K562 treated with DMSO at 1 percent for 12 hours (cell line): ENCODE measurements around the gene ATG9A. TPM values are rescaled to one million over a fixed set of nuclear protein-coding genes. Genes with fewer than 3 reads are reported as not detected.

Experiments
- total RNA-seq: library from RNA; unstranded; fragments of 300-600 nt; gene quantifications from 2 replicates; pipeline ENCODE4 v1.2.3, GENCODE V29; 2022; ENCODE audit not compliant: insufficient read depth

The ATG9A gene, protein sequence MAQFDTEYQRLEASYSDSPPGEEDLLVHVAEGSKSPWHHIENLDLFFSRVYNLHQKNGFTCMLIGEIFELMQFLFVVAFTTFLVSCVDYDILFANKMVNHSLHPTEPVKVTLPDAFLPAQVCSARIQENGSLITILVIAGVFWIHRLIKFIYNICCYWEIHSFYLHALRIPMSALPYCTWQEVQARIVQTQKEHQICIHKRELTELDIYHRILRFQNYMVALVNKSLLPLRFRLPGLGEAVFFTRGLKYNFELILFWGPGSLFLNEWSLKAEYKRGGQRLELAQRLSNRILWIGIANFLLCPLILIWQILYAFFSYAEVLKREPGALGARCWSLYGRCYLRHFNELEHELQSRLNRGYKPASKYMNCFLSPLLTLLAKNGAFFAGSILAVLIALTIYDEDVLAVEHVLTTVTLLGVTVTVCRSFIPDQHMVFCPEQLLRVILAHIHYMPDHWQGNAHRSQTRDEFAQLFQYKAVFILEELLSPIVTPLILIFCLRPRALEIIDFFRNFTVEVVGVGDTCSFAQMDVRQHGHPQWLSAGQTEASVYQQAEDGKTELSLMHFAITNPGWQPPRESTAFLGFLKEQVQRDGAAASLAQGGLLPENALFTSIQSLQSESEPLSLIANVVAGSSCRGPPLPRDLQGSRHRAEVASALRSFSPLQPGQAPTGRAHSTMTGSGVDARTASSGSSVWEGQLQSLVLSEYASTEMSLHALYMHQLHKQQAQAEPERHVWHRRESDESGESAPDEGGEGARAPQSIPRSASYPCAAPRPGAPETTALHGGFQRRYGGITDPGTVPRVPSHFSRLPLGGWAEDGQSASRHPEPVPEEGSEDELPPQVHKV
- 17.1 and 36.5 TPM in 2 replicates for total RNA-seq

DNA sequence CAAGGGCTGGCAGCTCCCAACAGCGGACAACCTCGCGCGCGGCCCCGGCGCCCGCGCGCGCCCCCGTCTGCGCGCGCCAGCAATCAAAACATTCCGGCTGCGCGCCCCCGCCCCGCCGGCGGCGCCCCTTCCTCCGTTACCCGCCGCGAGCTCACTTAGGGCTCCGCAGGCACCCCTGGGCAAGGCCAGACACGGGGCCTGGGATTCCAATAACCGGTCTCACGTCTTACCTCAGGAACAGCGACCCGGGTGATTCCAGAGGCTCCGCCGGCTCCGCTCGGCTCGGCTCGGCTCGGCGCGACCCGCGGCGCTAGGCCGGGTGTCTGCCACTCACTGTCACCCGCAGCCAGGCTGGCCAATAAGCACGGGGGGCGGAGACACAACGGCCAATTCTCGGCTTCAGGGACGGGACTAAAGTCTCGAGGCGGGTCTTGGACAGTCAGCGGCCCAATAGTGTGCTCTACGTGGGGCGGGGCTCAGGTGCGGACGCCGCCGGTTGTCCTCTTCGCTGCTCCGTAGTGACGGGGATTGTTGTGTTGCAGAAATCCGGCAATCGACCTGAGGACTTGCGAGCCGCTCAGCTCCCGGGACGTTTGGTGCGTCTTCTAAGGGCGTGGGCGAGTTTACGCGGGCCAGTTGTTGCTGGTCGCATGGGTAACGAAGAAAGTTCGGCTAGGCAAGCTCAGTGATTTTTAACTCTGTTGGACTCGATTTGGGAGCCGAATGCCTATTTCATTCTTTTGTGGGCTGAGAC, at the start of gene ATG9A, which contains the start of gene ANKZF1:
Gene ATG9A, minus strand, starts transcription at position 332 of the 754 bp plus-strand sequence. CDS start 1,612 bp downstream, outside the sequence.
Gene ANKZF1, plus strand, starts transcription at position 502 of the 754 bp plus-strand sequence. CDS start 452 bp downstream, outside the sequence.

DNA sequence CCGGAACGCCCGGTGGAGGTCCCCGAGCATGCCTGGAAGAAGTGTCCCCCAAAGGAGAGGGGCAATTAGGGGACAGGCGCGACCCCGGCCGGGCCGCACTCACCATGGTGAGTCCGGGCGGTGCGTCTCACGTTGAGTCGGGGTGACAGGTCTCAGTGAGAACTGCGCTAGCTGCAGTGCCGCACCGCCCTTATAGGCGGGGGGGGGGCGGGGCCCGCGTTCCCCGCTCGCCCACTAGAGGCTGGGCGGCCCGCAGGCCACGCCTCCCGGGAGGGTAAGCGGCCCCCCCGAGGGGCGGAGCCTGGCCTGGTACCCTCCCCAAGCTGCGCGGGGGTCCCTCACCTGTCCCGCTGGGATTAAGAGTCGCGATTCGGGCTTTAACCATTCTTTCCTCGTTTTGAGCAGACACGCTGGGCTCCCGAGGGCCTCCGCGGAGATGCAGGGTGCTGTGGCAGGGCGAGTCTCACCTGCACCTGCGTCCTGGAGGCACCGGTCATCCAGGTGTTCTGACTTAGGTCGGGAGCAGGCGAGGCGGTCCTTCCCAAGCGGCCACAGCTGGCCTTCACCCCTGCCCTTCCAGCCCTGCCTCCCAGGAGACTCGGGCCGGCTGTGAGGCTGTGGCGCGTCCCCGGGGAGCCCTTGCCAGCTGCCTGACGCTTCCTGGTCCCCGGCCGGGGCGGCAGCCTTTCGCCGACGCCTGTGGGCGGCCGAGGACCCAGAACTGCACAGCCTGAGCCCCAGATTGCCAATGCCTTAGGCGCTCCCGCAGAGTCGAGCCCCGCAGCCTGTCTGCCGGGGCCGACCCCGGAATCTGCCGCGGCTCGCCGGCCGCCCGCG, 24.5 kb upstream of the ATG9A start, which contains the start of gene TUBA4A:
Gene TUBA4A, minus strand, starts transcription at position 166 of the 837 bp plus-strand sequence. Its CDS starts 60 bp downstream, at position 106.

DNA sequence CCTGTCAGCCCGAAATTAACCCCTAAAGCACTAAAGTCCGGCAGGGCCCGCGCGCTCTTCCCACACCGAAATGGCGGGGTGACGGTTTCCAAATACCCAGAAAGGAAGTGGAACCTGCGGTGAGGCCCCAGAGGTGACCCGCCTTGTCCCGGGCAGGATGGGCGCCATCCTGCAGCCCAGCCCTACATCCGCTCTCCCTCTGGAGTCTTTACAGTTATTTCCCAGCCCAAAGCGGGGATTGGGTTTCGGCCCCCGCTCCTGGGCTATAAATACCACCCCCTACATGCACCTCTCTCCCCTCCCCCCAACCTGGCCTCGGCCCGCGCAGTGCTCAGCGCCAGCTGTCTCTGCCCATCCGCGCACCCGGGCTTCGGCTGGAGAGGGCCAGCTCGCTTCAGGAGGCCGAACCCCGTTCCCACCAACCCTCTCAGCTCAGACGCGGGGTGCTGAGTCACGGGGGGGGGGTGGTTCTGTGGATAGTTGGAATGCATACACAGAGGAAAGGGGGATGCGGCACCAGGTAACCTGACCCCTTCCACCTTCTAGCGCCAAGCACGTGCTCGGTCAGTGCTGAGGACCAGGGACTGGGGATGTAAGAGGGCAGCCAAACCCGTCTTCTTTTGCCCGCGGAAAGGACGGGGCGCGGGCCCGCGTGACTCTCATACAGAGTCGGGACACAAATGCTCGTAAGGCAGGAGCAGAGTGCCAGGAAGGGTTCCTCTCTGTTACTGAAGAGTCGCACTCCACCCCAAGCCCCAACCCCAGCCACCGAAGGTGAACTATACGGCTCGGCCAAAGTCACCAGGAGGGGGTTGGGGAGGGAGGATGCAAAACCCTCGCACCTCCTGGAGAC, 23.7 kb upstream of the ATG9A start, which contains the start of gene TUBA4B:
Gene TUBA4B, plus strand, starts transcription at position 344 of the 853 bp plus-strand sequence. Its CDS starts 165 bp downstream, at position 509.

DNA sequence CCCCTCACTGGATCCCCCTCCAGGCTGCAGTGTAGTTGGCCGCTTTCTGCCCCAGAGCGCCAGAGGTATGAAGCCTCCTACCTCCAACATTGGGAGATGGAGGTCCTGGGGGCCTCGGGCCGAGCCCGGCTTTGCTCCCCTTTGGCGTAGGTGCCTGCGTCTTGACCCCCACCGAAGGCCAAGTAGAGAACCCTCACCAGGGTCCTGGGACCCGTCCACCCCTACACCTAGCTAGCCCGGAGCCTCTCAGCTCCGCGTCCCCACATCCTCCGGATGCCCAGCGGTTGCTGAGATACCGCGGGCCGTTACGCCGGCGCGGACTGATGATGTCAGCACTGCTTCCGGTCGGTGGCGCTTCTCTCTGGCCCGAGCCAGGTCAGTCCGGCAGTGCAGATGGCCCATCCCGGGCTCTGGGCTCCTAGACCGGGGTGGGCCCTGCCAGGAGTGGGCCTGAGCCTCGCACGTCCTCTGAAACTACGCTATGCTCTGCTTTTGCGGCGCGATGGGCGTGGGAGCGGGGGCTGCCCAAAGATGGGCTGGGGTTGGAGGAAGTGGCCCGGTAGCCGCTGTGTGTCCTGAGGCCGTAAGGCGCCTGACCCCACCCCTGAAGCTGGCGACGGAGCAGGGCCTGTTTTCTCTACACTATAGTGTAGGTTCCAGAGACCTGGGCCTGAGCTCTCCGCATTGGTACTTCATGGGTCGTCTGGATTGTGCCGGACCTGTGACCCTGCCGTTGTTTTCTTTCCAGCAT, 15.9 kb upstream of the ATG9A start, which contains the start of the genes GLB1L and STK16:
Gene GLB1L, minus strand, starts transcription at position 297 of the 751 bp plus-strand sequence. CDS start 1,871 bp downstream, outside the sequence.
Gene STK16, plus strand, starts transcription at position 332 of the 751 bp plus-strand sequence. CDS start 521 bp downstream, outside the sequence.

DNA sequence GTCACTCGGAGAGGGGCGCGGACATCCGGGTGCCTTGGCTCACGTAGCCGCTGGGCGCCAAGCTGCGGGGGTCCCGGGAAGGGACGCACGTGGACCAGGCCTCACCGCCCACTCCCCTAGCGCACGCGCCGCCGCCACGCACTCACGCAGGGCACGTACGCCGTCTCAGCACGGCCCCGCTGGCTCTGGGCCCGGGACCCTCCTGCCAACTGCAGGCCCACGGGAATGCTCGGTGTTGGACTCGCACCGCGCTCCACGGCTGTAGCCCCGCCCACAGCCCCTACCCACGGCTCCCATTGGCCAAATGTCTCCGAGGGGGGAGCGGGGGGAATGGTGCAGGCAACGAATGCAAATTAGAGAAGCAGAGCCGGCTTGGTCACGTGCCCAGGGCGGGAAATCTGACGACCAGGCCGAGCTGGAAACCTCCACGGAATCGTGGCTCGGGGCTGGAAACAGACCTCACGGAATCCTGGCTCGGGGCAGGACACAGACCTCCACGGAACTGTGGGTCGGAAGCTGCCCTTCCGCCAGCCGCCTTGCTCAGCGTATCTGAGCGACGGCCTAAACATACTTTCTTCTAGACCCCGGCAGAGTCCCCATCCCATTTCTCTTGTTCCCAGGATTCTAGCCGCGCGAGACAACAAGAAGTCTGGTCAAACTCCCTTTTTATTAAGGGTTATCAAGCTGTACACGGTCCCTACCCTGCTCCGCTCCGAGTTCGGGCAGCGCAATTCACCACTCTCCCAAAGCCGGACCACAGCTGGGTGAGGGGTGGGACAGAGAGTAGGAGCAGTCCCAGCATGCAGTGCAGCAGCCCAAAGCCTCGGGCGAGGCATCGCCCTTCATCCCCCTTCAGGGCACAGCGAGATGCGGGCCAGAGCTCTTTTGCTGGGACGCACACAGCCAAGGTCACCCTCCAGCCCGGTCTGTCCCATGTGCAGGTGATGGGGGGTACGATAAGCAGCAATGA, 10.4 kb downstream of the ATG9A start, which contains the start of gene ABCB6:
Gene ABCB6, minus strand, starts transcription at position 227 of the 970 bp plus-strand sequence. CDS start 285 bp downstream, outside the sequence.

DNA sequence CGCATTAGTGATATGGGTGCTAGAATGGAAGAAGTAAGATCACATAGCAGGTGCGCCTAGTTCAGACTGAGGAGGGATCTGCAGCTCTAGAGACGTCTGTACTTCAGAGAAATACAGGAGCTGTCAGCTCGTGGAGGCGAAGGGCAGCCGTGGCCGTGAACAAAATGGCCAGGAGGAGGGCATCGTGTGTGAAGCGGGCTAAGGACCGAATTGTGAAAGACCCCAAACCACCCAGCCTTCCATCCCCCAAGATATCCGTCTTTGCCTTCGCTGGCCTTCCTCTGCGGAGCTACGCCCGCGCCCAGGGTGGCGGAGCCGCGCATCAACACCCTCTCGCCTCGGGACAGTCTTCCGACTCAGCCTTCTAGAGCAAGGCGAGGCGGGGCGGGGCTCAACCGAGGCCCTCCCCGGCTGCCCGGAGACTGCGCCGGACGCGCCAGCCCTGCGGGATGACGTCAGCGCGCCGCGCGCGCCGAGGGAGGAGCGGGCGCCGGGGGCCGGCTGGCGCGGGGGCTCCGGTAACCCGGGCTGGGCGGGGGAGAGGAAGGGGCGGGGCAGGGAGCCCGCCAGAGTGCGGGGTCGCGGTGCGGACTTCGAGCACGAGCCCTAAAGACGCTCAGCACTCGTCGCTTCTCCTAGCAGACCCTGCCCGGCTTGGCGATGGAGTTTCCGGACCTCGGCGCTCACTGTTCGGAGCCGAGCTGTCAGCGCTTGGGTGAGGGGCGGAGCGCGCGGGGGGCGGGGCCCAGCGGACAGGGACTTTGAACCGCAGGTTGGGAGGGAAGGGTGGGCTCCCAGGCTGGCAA, 22.9 kb downstream of the ATG9A start, which contains the start of gene ZFAND2B:
Gene ZFAND2B, plus strand, starts transcription at position 455 of the 806 bp plus-strand sequence. Its CDS starts 206 bp downstream, at position 661.

DNA sequence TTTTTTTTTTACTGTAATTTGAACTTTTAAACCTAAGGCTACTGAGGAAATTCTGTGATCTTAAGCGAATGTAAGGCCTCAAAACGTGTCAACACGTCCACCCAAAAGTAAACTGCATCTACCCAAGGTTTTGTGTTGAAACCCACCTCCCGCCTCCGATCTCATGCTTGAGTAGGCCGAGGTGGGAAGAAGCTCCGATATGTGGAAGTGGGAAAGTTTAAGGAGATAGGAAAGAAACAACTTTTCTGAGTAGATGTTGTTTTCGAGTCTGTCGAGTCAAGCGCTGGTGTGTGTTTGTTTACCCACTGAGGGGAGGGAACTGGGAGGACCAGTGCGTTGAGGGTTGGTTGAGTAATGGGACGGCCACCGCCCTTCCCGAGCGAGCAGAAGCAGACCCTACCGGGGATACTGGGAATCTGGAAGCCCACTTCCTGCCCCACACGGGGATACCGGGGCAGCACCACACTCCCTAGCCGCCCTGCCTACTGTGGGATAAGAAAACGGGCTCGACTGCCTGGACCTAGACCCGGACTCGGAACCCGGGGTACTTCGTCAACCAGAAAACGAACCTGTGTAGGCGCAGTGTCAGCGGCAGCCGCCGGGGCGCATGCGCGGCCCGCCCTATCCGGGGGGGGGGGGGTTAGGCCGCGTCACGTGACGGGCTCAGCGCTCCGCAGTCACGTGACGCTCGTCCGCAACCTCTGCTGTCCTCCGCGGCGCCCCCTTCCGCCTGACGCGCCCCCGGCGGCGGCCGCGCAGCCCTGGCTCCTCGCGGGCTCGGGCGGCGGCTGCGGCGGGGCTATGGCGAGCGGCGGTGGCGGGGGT, 51.7 kb downstream of the ATG9A start, which contains the start of gene RETREG2:
Gene RETREG2, plus strand, starts transcription at position 724 of the 825 bp plus-strand sequence. Its CDS starts 78 bp downstream, at position 802.

DNA sequence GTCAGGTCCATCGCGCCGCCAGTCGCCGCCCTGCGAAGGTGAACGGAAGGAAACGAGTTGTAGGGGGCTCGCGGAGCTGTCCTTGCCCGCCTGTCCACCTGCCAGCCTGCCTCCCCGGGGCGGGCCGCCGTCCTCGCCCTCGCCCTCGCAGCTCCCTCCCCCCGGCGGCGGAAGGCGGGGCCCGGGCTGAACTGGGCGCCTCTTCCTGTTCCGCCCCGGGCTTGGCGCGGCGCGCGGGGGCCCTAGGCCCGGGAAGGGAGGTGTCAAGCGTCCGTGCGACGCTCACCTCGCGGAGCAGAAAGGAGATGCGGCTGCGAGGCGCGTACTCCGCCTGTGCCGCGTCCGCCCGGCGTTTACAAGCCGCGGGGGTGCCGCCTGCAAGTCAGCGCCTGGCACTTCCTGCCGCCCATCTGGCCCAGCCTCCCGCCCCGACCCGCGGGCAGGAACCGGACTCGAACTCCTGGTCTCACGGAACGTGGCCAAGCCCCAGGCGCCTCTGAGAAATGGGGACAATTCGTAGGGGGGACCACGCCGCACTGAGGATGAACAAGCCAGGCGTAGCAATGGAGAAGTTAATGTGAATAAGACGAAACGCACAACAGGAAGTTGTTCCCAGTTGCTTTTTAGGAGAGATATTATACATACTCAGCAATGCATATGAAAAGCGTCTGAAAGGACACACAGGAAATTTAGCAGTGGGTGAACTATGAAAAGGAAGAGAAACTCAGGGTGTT, 52.5 kb downstream of the ATG9A start, which contains the start of gene CNPPD1:
Gene CNPPD1, minus strand, starts transcription at position 108 of the 734 bp plus-strand sequence. Its CDS starts 97 bp downstream, at position 11.

DNA sequence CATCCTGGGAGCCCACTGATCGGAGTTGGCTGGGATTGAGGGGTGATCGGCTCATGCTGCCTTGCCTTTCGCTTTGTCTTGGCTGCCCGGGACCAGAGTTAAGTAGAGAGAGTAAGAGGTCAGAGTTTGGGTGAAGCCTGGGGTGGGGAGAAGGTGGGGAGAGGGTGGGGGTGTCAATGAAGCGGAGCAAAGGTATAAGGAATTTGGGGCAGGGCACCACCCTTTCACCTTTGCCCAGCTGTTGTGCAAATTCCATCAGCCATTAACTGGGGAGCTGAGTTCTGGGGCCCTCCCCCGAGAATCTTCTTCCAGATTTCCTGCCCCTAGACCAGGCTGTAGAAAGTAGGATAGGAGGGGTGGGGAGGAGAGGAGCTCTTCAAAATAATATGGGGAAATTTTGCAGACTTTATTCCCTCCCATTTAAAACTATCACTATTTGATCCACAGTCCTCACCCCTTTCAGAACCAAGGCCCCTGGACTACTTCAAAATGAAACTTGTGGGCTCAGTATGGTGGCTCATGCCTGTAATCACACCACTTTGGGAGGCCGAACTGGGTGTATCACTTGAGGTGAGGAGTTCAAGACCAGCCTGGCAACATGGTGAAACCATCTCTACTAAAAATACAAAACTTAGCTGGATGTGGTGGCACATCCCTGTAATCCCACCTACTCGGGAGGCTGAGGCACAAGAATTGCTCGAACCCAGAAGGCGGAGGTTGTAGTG, 59.3 kb downstream of the ATG9A start, which contains the start of gene SLC23A3:
Gene SLC23A3, minus strand, starts transcription at position 100 of the 725 bp plus-strand sequence. Its CDS starts 45 bp downstream, at position 55.

Other genes with a start within 250 kb of the ATG9A start
- gene FEV, start 244.5 kb downstream of the ATG9A start, total RNA-seq: 0.60 TPM in 1 of 2 replicates, not detected in the other
- not detected in 2 replicates for gene CRYBA2, start 236.2 kb downstream of the ATG9A start, total RNA-seq
- gene CFAP65, start 188.1 kb downstream of the ATG9A start, total RNA-seq: not detected in 2 replicates
- gene IHH, start 168.7 kb downstream of the ATG9A start, total RNA-seq: not detected in 2 replicates
- gene NHEJ1, start 68.8 kb downstream of the ATG9A start, total RNA-seq: 6.9 and 12.1 TPM in 2 replicates
- 1.5 TPM in 1 of 2 replicates, not detected in the other for gene SLC23A3, start 59.6 kb downstream of the ATG9A start, total RNA-seq
- gene CNPPD1, start 52.7 kb downstream of the ATG9A start, total RNA-seq: 54.9 and 63.8 TPM in 2 replicates
- 22.8 and 41.0 TPM in 2 replicates for gene RETREG2, start 51.4 kb downstream of the ATG9A start, total RNA-seq
- gene ZFAND2B, start 22.9 kb downstream of the ATG9A start, total RNA-seq: 42.7 and 47.8 TPM in 2 replicates
- gene ABCB6, start 10.7 kb downstream of the ATG9A start, total RNA-seq: 16.1 and 16.6 TPM in 2 replicates
- 24.2 and 34.6 TPM in 2 replicates for gene ANKZF1, start 170 bp upstream of the ATG9A start, total RNA-seq
- 2.0 and 7.4 TPM in 2 replicates for gene GLB1L, start 15.8 kb upstream of the ATG9A start, total RNA-seq
- gene STK16, start 15.8 kb upstream of the ATG9A start, total RNA-seq: 21.3 and 23.7 TPM in 2 replicates
- not detected in 2 replicates for gene TUBA4B, start 23.6 kb upstream of the ATG9A start, total RNA-seq
- 69.3 and 74.9 TPM in 2 replicates for gene TUBA4A, start 24.3 kb upstream of the ATG9A start, total RNA-seq
- 28.4 and 29.6 TPM in 2 replicates for gene DNAJB2, start 49.7 kb upstream of the ATG9A start, total RNA-seq
- gene PTPRN, start 79.8 kb upstream of the ATG9A start, total RNA-seq: not detected in 2 replicates
- not detected in 2 replicates for gene RESP18, start 103.1 kb upstream of the ATG9A start, total RNA-seq
- 51.2 and 77.3 TPM in 2 replicates for gene DNPEP, start 158.3 kb upstream of the ATG9A start, total RNA-seq
- 15.2 and 15.7 TPM in 2 replicates for gene DES, start 188.7 kb upstream of the ATG9A start, total RNA-seq
- gene SPEG, start 205.2 kb upstream of the ATG9A start, total RNA-seq: 7.1 and 13.8 TPM in 2 replicates